HepG2 (cell line): ENCODE measurements around the gene MINDY1. TPM values are rescaled to one million over a fixed set of nuclear protein-coding genes. Genes with fewer than 3 reads are reported as not detected.

Source experiments
- ATAC-seq: fragments of 200-7000 bp; cut with Tn5 transposase; 3 replicates; pipeline ENCODE4 v1.9.1; 2020; ENCODE audit warnings: mild to moderate bottlenecking, moderate library complexity
- BruUV-seq: library from RNA; stranded (reverse); fragments of 400-500 nt; replicated peaks from 2 replicates; lab custom pipeline; 2021; lab: Mats Ljungman, UMichigan
- CTCF ChIA-PET: fragments of 300-600 bp; formaldehyde crosslinking; extraction: SDS; loops from one replicate; lab custom pipeline; 2021; ENCODE audit warnings: low total read pairs, inconsistent platforms, low intra/inter-chr PET ratio; lab: Yijun Ruan, JAX
- POLR2A ChIA-PET: fragments of 350-600 bp; sonication (Branson Sonifier 250); formaldehyde crosslinking; loops from one replicate; lab custom pipeline; 2020; ENCODE audit warnings: antibody characterized with exemption, inconsistent platforms; lab: Yijun Ruan, JAX
- DNase-seq: peaks from one replicate; pipeline ENCODE4 v3.0.0-alpha.2; 2015; ENCODE audit warnings: low spot score
- FAIRE-seq: peaks from 3 replicates; lab custom pipeline; 2011; peaks lifted over from hg19 to GRCh38; lab: Jason Lieb, UNC
- H2AFZ ChIP-seq: one replicate; pipeline ENCODE4 v1.6.1; 2011; ENCODE audit warnings: low read length, inconsistent platforms
- H3K27ac ChIP-seq: fragments of 300-600 bp; 3 replicates; pipeline ENCODE4 v1.8.0; 2011; ENCODE audit warnings: mixed run types, mild to moderate bottlenecking, mixed read lengths, low read length, inconsistent platforms; ENCODE audit not compliant: insufficient read depth; ENCODE audit errors: extremely low read length
- H3K27me3 ChIP-seq, 2 experiments: fragments of 200-600 bp in 1 of 2; 2 replicates in 1 of 2; 3 replicates in 1 of 2; pipeline versions ENCODE4 v1.6.0 to v1.8.0; 2011; ENCODE audit warnings: low read length in 2 of 2, mild to moderate bottlenecking in 2 of 2, moderate library complexity in 2 of 2, inconsistent platforms in 1 of 2; ENCODE audit not compliant: insufficient read depth in 2 of 2, control insufficient read depth in 1 of 2
- H3K36me3 ChIP-seq, 2 experiments: fragments of 200-600 bp in 1 of 2; replicated peaks in 1 of 2; 2 replicates in 1 of 2; 3 replicates in 1 of 2; pipeline versions ENCODE4 v1.5.1 to v1.8.0; 2011; ENCODE audit warnings: low read length in 2 of 2, inconsistent platforms in 1 of 2; ENCODE audit not compliant: insufficient read depth in 2 of 2, control insufficient read depth in 1 of 2
- H3K4me1 ChIP-seq: 2 replicates; pipeline ENCODE4 v1.5.1; 2012; ENCODE audit warnings: low read length, inconsistent platforms; ENCODE audit not compliant: insufficient read depth
- H3K4me2 ChIP-seq: 2 replicates; pipeline ENCODE4 v1.6.0; 2011; ENCODE audit warnings: low read depth, low read length, inconsistent platforms
- H3K4me3 ChIP-seq, 3 experiments: fragments of 200-600 bp in 1 of 3; sonication (generic), shearing (Covaris generic) in 1 of 3; replicated peaks in 1 of 3; 2 replicates each; pipeline ENCODE4 v1.5.1; 2011 to 2016; ENCODE audit warnings: low read length in 3 of 3, inconsistent platforms in 2 of 3, low read depth in 2 of 3, mild to moderate bottlenecking in 2 of 3, control low read depth in 1 of 3, mixed read lengths in 1 of 3; ENCODE audit not compliant: insufficient read depth in 1 of 3
- H3K79me2 ChIP-seq: one replicate; pipeline ENCODE4 v1.6.1; 2011; ENCODE audit warnings: low read length, inconsistent platforms; ENCODE audit not compliant: insufficient read depth
- H3K9ac ChIP-seq: 2 replicates; pipeline ENCODE4 v1.6.0; 2011; ENCODE audit warnings: mild to moderate bottlenecking, low read depth, low read length, inconsistent platforms; ENCODE audit not compliant: insufficient read depth
- H3K9me3 ChIP-seq: 2 replicates; pipeline ENCODE4 v1.5.1; 2012; ENCODE audit warnings: mild to moderate bottlenecking, low read length
- H4K20me1 ChIP-seq: 2 replicates; pipeline ENCODE4 v1.6.0; 2011; ENCODE audit warnings: inconsistent platforms, mild to moderate bottlenecking, low read length, moderate library complexity; ENCODE audit not compliant: insufficient read depth
- BCL3 ChIP-seq: sonication (generic); formaldehyde crosslinking; IDR thresholded peaks from 2 replicates; pipeline ENCODE4 v1.5.1; 2020; ENCODE audit warnings: mild to moderate bottlenecking, missing genetic modification reagents, moderate library complexity
- EHMT2 ChIP-seq: fragments of 200-600 bp; sonication (generic); IDR thresholded peaks from 2 replicates; pipeline ENCODE4 v1.7.0; 2017; ENCODE audit warnings: antibody characterized with exemption, low read depth, low read length, borderline replicate concordance
- HES4 ChIP-seq: sonication (generic); formaldehyde crosslinking; IDR thresholded peaks from 2 replicates; pipeline ENCODE4 v1.9.0; 2021; ENCODE audit warnings: mild to moderate bottlenecking, missing genetic modification reagents, borderline replicate concordance
- HINFP ChIP-seq: sonication (generic); formaldehyde crosslinking; IDR thresholded peaks from 2 replicates; pipeline ENCODE4 v1.4.0; 2020; ENCODE audit warnings: low read depth, mild to moderate bottlenecking, missing genetic modification reagents
- KDM2A ChIP-seq: sonication (generic); formaldehyde crosslinking; IDR thresholded peaks from 2 replicates; pipeline ENCODE4 v1.4.0; 2020; ENCODE audit warnings: low read depth, missing genetic modification reagents, borderline replicate concordance
- POGK ChIP-seq: sonication (generic); formaldehyde crosslinking; conservative IDR thresholded peaks from 2 replicates; pipeline ENCODE4 v1.8.0; 2022; ENCODE audit warnings: mild to moderate bottlenecking, moderate library complexity, missing genetic modification reagents
- SIN3A ChIP-seq: IDR thresholded peaks from 2 replicates; pipeline ENCODE4 v1.6.1; 2011; ENCODE audit warnings: low read depth, mild to moderate bottlenecking, control low read depth, low read length, borderline replicate concordance
- SMAD3 ChIP-seq: sonication (generic); formaldehyde crosslinking; IDR thresholded peaks from 2 replicates; pipeline ENCODE4 v1.4.0; 2020; ENCODE audit warnings: missing genetic modification reagents
- SNAPC4 ChIP-seq: sonication (generic); formaldehyde crosslinking; IDR thresholded peaks from 2 replicates; pipeline ENCODE4 v1.4.0; 2020; ENCODE audit warnings: mild to moderate bottlenecking, missing genetic modification reagents
- ZNF564 ChIP-seq: sonication (generic); formaldehyde crosslinking; IDR thresholded peaks from 2 replicates; pipeline ENCODE4 v1.8.1; 2023; ENCODE audit warnings: mild to moderate bottlenecking, missing genetic modification reagents
- ZNF577 ChIP-seq: sonication (generic); formaldehyde crosslinking; IDR thresholded peaks from 2 replicates; pipeline ENCODE4 v1.4.0; 2020; ENCODE audit warnings: mild to moderate bottlenecking, low read depth, missing genetic modification reagents, borderline replicate concordance
- WGBS: methylation state at CpG from one replicate; pipeline ENCODE4 v1.1.6; 2017; ENCODE audit warnings: low lambda C conversion rate; 5-methylcytosine and 5-hydroxymethylcytosine counted together
- in situ Hi-C: cut with HindIII; loops from 2 replicates; pipeline ENCODE4 v1.10.0; 2017; ENCODE audit warnings: low pct_unique_long_range_greater_than_20kb; ENCODE audit not compliant: extremely low pct_ligation_motif_present
- intact Hi-C: fragments of 100-400 bp; cut with micrococcal nuclease; formaldehyde crosslinking; loops from one replicate; pipeline ENCODE4 v1.10.0; 2022; ENCODE audit not compliant: unreplicated experiment
- polyA plus RNA-seq, 8 experiments: library from polyadenylated mRNA; depleted of rRNA in 3 of 8; stranded (reverse) in 7 of 8; unstranded in 1 of 8; fragments of >200 nt; fragmentation: Illumina TruSeq in 4 of 8; extraction: Trizol in 4 of 8; gene quantifications; 2 replicates each; pipeline versions ENCODE4 v1.2.1 to v1.2.3, GENCODE V29; 2011 to 2016; ENCODE audit warnings: low read depth in 4 of 8, missing spikeins in 1 of 8, mixed read lengths in 1 of 8; ENCODE audit not compliant: insufficient read depth in 1 of 8
- total RNA-seq, 5 experiments: library from RNA; depleted of rRNA; stranded (reverse); fragments of >200 nt; fragmentation: Illumina TruSeq; extraction: Trizol; gene quantifications; 2 replicates each; pipeline ENCODE4 v1.2.3, GENCODE V29; 2016; ENCODE audit warnings: low read depth in 1 of 5

MINDY1 gene
- total and polyA plus RNA-seq, 2 of the 13 experiments (the other 11 are each of a cell fraction or from before 2014, with no cell fraction given) = 11.1 to 15.0 TPM

GRCh38 chr1:150974580-150975478 is 31.9 kb downstream of the MINDY1 start, which contains the start of gene CERS2:
CERS2 (minus strand) TSS chr1:150974835; CDS start chr1:150969090, 5,745 bp downstream.
- Histone ChIP-seq H3K4me2 (peak within 1 kb of the TSS; percentile 98), H3K79me2 (peaks cover 46% of the 10 kb centered on the region), H3K27me3 (no peaks in the 10 kb centered on the region; a peak in 1 of 5 replicates), H3K9ac (peak within 1 kb of the TSS; percentile 97), H3K4me3 (peak within 1 kb of the TSS; percentile 71 to 95 (median 89)), H4K20me1 (peaks cover 12% of the 10 kb centered on the region), H3K9me3 (no peaks in the 10 kb centered on the region), H3K4me1 (peaks cover 79% of the 10 kb centered on the region), H3K27ac (peak within 1 kb of the TSS; percentile 96), H2AFZ (no peak within 1 kb of the TSS), H3K36me3 (0 out of 5 replicates have a peak, but pooled peaks cover 0 to 3% of the 10 kb centered on the region in 2 experiments)
- peak; percentile 28 for ATAC-seq
- in situ Hi-C loops = no loop called here
- intact Hi-C loops = loop anchor here (5.0 kb wide), 1 partner anchor 32 kb away; the partner anchor contains the start of genes MINDY1 and PRUNE1
- ChIA-PET POLR2A (interaction anchor here (0.5 to 10.3 kb wide), 8 partner anchors 9 to 368 kb away, joined by 3 to 99 read pairs (median 4); partner anchors contain the start of gene MINDY1), CTCF (no interaction called here)
- FAIRE-seq = no peak
- TSS peak; percentile 40 for BruUV-seq
- 6% methylated on average over 26 of the region's 106 CpGs for WGBS
- DNase-seq = peak; percentile 52
- no peak for TF ChIP-seq ZNF564
- no peak for TF ChIP-seq SMAD3 (CRISPR knock-in tag)
- no peak for TF ChIP-seq HINFP (CRISPR knock-in tag)
- peak; percentile 30; the same call in 1 of the 2 replicates for TF ChIP-seq BCL3 (CRISPR knock-in tag)
- TF ChIP-seq SNAPC4 (CRISPR knock-in tag) = no peak
- no peak for TF ChIP-seq EHMT2
- TF ChIP-seq HES4 = 0 out of 2 replicates have a peak, but pooled peaks have one; percentile 17
- TF ChIP-seq ZNF577 (CRISPR knock-in tag) = no peak
- peak; percentile 71; the same call in 1 of the 2 replicates for TF ChIP-seq KDM2A (CRISPR knock-in tag)
- 0 out of 2 replicates have a peak, but pooled peaks have one; percentile 57 for TF ChIP-seq POGK (CRISPR knock-in tag)
- TF ChIP-seq SIN3A = peak; percentile 24; the same call in 1 of the 2 replicates
